HepG2 (cell line): ENCODE results near the gene TRAPPC3. TPM values are rescaled to one million over a fixed set of nuclear protein-coding genes. Genes with fewer than 3 reads are reported as not detected.

Experiments used
- CHD2 ChIP-seq: IDR thresholded peaks from 2 replicates; pipeline ENCODE4 v1.6.1; 2011; ENCODE audit warnings: low read depth, low read length, improper control_type of control experiment
- CHD4 ChIP-seq: fragments of 200-600 bp; sonication (generic); IDR thresholded peaks from 2 replicates; pipeline ENCODE4 v1.7.0; 2017; ENCODE audit warnings: mild to moderate bottlenecking, low read length, borderline replicate concordance
- FOXC1 ChIP-seq: sonication (generic); formaldehyde crosslinking; IDR thresholded peaks from 2 replicates; pipeline ENCODE4 v1.8.0; 2022; ENCODE audit warnings: mild to moderate bottlenecking, missing genetic modification reagents, borderline replicate concordance
- HOXA5 ChIP-seq: sonication (generic); formaldehyde crosslinking; IDR thresholded peaks from 2 replicates; pipeline ENCODE4 v1.4.0; 2020; ENCODE audit warnings: missing genetic modification reagents
- MLLT10 ChIP-seq: sonication (generic); formaldehyde crosslinking; IDR thresholded peaks from 2 replicates; pipeline ENCODE4 v1.4.0; 2020; ENCODE audit warnings: missing genetic modification reagents
- PAF1 ChIP-seq: IDR thresholded peaks from 2 replicates; pipeline ENCODE4 v1.6.1; 2016; ENCODE audit warnings: missing genetic modification reagents, missing compliant biosample characterization
- PHF20 ChIP-seq: sonication (generic); formaldehyde crosslinking; IDR thresholded peaks from 2 replicates; pipeline ENCODE4 v1.5.0; 2020; ENCODE audit warnings: mild to moderate bottlenecking, missing genetic modification reagents
- RCOR2 ChIP-seq: IDR thresholded peaks from 2 replicates; pipeline ENCODE4 v1.6.1; 2016; ENCODE audit warnings: missing biosample characterization, missing genetic modification reagents
- TOE1 ChIP-seq: sonication (generic); formaldehyde crosslinking; IDR thresholded peaks from 2 replicates; pipeline ENCODE4 v1.4.0; 2020; ENCODE audit warnings: mild to moderate bottlenecking, missing genetic modification reagents
- ZBTB7A ChIP-seq: sonication (generic); formaldehyde crosslinking; IDR thresholded peaks from 2 replicates; pipeline ENCODE4 v1.8.0; 2022; ENCODE audit warnings: mild to moderate bottlenecking, missing genetic modification reagents
- ZBTB8A ChIP-seq: sonication (generic); formaldehyde crosslinking; IDR thresholded peaks from 2 replicates; pipeline ENCODE4 v1.4.0; 2020; ENCODE audit warnings: mild to moderate bottlenecking, low read depth, missing genetic modification reagents, borderline replicate concordance
- ZNF138 ChIP-seq: sonication (generic); formaldehyde crosslinking; IDR thresholded peaks from 2 replicates; pipeline ENCODE4 v1.5.0; 2020; ENCODE audit warnings: mild to moderate bottlenecking, low read depth, missing genetic modification reagents
- ZNF180 ChIP-seq: sonication (generic); formaldehyde crosslinking; IDR thresholded peaks from 2 replicates; pipeline ENCODE4 v1.4.0; 2020; ENCODE audit warnings: low read depth, missing genetic modification reagents, borderline replicate concordance
- ZNF282 ChIP-seq: fragments of 450-650 bp; IDR thresholded peaks from 2 replicates; pipeline ENCODE4 v1.6.1; 2018; ENCODE audit not compliant: partially characterized antibody
- ZNF747 ChIP-seq: sonication (generic); formaldehyde crosslinking; IDR thresholded peaks from 2 replicates; pipeline ENCODE4 v1.8.1; 2023; ENCODE audit warnings: missing genetic modification reagents, mild to moderate bottlenecking, borderline replicate concordance
- polyA plus RNA-seq, 8 experiments: library from polyadenylated mRNA; depleted of rRNA in 3 of 8; stranded (reverse) in 7 of 8; unstranded in 1 of 8; fragments of >200 nt; fragmentation: Illumina TruSeq in 4 of 8; extraction: Trizol in 4 of 8; gene quantifications; 2 replicates each; pipeline versions ENCODE4 v1.2.1 to v1.2.3, GENCODE V29; 2011 to 2016; ENCODE audit warnings: low read depth in 4 of 8, missing spikeins in 1 of 8, mixed read lengths in 1 of 8; ENCODE audit not compliant: insufficient read depth in 1 of 8
- total RNA-seq, 5 experiments: library from RNA; depleted of rRNA; stranded (reverse); fragments of >200 nt; fragmentation: Illumina TruSeq; extraction: Trizol; gene quantifications; 2 replicates each; pipeline ENCODE4 v1.2.3, GENCODE V29; 2016; ENCODE audit warnings: low read depth in 1 of 5
- TF ChIP-seq, protein P1 (sequence below): sonication (generic); formaldehyde crosslinking; IDR thresholded peaks from 2 replicates; pipeline ENCODE4 v1.4.0; 2020; ENCODE audit warnings: missing genetic modification reagents
- TF ChIP-seq, protein P2 (sequence below): sonication (generic); formaldehyde crosslinking; IDR thresholded peaks from 2 replicates; pipeline ENCODE4 v1.5.0; 2020; ENCODE audit warnings: missing genetic modification reagents
- TF ChIP-seq, protein P3 (sequence below): sonication (generic); formaldehyde crosslinking; IDR thresholded peaks from 2 replicates; pipeline ENCODE4 v1.4.0; 2020; ENCODE audit warnings: missing genetic modification reagents
- TF ChIP-seq, protein P4 (sequence below): sonication (generic); formaldehyde crosslinking; IDR thresholded peaks from 2 replicates; pipeline ENCODE4 v1.4.0; 2020; ENCODE audit warnings: missing genetic modification reagents, borderline replicate concordance

TRAPPC3 gene
- total and polyA plus RNA-seq, 2 of the 13 experiments (the other 11 are each of a cell fraction or from before 2014, with no cell fraction given) = 53.7 to 62.4 TPM

DNA sequence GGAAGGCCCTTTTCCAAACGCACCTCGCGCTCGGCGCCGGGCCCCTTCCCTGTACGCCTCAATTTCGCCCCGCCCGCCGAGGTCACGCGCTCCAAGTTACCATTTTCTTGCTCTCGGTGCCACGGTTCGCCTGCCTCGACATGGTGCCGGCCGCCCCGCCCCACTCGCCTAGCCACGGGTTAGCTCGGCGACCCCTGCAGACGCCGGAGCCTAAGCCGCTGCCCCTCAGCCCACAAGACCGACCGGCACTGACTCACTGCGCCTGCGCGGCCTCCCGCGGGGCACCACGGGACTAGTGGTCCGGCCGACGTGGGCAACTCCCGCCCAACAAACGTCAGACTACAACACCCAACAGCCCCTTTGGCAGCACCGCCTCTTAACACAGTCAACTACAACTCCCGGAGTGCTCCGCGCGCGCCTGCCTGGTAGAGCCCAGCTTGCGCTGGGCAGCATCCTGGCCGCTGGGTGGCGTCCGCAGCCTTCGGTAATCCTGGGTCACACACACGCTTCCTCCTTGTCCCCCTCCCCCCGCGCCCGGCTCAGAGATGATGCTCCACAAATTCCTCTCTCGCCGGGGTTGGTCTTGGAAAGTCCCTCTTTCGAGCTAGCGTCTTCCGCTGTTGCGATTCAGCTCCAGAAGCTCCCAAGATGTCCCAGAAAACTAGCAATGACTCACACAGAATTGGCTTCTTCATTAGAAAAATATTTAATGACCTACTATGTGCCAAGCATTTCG, at the start of gene TRAPPC3 (continued):
- TF ChIP-seq, protein P1, sequence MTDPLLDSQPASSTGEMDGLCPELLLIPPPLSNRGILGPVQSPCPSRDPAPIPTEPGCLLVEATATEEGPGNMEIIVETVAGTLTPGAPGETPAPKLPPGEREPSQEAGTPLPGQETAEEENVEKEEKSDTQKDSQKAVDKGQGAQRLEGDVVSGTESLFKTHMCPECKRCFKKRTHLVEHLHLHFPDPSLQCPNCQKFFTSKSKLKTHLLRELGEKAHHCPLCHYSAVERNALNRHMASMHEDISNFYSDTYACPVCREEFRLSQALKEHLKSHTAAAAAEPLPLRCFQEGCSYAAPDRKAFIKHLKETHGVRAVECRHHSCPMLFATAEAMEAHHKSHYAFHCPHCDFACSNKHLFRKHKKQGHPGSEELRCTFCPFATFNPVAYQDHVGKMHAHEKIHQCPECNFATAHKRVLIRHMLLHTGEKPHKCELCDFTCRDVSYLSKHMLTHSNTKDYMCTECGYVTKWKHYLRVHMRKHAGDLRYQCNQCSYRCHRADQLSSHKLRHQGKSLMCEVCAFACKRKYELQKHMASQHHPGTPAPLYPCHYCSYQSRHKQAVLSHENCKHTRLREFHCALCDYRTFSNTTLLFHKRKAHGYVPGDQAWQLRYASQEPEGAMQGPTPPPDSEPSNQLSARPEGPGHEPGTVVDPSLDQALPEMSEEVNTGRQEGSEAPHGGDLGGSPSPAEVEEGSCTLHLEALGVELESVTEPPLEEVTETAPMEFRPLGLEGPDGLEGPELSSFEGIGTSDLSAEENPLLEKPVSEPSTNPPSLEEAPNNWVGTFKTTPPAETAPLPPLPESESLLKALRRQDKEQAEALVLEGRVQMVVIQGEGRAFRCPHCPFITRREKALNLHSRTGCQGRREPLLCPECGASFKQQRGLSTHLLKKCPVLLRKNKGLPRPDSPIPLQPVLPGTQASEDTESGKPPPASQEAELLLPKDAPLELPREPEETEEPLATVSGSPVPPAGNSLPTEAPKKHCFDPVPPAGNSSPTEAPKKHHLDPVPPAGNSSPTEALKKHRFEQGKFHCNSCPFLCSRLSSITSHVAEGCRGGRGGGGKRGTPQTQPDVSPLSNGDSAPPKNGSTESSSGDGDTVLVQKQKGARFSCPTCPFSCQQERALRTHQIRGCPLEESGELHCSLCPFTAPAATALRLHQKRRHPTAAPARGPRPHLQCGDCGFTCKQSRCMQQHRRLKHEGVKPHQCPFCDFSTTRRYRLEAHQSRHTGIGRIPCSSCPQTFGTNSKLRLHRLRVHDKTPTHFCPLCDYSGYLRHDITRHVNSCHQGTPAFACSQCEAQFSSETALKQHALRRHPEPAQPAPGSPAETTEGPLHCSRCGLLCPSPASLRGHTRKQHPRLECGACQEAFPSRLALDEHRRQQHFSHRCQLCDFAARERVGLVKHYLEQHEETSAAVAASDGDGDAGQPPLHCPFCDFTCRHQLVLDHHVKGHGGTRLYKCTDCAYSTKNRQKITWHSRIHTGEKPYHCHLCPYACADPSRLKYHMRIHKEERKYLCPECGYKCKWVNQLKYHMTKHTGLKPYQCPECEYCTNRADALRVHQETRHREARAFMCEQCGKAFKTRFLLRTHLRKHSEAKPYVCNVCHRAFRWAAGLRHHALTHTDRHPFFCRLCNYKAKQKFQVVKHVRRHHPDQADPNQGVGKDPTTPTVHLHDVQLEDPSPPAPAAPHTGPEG = no peak
- TF ChIP-seq FOXC1 (CRISPR knock-in tag) (peak; percentile 87; the same call in 1 of the 2 replicates), ZBTB7A (peak; percentile 88), ZNF138 (no peak), ZNF747 (CRISPR knock-in tag) (peak; percentile 64; the same call in 1 of the 2 replicates), CHD2 (0 out of 2 replicates have a peak, but pooled peaks have one; percentile 54), MLLT10 (CRISPR knock-in tag) (no peak), RCOR2 (CRISPR knock-in tag) (peak; percentile 52; the same call in 1 of the 2 replicates), ZBTB8A (peak; percentile 40; the same call in 1 of the 2 replicates), TOE1 (no peak), ZNF282 (no peak), PAF1 (CRISPR knock-in tag) (no peak), ZNF180 (no peak; the same call in 1 of the 2 replicates), CHD4 (no peak), PHF20 (peak; percentile 79), HOXA5 (CRISPR knock-in tag) (peak; percentile 20; the same call in 1 of the 2 replicates)
- TF ChIP-seq, protein P2, sequence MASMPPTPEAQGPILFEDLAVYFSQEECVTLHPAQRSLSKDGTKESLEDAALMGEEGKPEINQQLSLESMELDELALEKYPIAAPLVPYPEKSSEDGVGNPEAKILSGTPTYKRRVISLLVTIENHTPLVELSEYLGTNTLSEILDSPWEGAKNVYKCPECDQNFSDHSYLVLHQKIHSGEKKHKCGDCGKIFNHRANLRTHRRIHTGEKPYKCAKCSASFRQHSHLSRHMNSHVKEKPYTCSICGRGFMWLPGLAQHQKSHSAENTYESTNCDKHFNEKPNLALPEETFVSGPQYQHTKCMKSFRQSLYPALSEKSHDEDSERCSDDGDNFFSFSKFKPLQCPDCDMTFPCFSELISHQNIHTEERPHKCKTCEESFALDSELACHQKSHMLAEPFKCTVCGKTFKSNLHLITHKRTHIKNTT (CRISPR knock-in tag) = 0 out of 2 replicates have a peak, but pooled peaks have one; percentile 79
- TF ChIP-seq, protein P3, sequence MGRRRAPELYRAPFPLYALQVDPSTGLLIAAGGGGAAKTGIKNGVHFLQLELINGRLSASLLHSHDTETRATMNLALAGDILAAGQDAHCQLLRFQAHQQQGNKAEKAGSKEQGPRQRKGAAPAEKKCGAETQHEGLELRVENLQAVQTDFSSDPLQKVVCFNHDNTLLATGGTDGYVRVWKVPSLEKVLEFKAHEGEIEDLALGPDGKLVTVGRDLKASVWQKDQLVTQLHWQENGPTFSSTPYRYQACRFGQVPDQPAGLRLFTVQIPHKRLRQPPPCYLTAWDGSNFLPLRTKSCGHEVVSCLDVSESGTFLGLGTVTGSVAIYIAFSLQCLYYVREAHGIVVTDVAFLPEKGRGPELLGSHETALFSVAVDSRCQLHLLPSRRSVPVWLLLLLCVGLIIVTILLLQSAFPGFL (CRISPR knock-in tag) = no peak
- TF ChIP-seq, protein P4, sequence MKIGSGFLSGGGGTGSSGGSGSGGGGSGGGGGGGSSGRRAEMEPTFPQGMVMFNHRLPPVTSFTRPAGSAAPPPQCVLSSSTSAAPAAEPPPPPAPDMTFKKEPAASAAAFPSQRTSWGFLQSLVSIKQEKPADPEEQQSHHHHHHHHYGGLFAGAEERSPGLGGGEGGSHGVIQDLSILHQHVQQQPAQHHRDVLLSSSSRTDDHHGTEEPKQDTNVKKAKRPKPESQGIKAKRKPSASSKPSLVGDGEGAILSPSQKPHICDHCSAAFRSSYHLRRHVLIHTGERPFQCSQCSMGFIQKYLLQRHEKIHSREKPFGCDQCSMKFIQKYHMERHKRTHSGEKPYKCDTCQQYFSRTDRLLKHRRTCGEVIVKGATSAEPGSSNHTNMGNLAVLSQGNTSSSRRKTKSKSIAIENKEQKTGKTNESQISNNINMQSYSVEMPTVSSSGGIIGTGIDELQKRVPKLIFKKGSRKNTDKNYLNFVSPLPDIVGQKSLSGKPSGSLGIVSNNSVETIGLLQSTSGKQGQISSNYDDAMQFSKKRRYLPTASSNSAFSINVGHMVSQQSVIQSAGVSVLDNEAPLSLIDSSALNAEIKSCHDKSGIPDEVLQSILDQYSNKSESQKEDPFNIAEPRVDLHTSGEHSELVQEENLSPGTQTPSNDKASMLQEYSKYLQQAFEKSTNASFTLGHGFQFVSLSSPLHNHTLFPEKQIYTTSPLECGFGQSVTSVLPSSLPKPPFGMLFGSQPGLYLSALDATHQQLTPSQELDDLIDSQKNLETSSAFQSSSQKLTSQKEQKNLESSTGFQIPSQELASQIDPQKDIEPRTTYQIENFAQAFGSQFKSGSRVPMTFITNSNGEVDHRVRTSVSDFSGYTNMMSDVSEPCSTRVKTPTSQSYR (CRISPR knock-in tag) = peak; percentile 94
